ENCODE results near the gene RIBC1. TPM values are rescaled to one million over a fixed set of nuclear protein-coding genes. Genes with fewer than 3 reads are reported as not detected.

RIBC1 gene
- 1 to 10 TPM in 1 of 2 experiments, under 1 TPM in 1; 0.61 to 1.1 TPM for total RNA-seq

DNA sequence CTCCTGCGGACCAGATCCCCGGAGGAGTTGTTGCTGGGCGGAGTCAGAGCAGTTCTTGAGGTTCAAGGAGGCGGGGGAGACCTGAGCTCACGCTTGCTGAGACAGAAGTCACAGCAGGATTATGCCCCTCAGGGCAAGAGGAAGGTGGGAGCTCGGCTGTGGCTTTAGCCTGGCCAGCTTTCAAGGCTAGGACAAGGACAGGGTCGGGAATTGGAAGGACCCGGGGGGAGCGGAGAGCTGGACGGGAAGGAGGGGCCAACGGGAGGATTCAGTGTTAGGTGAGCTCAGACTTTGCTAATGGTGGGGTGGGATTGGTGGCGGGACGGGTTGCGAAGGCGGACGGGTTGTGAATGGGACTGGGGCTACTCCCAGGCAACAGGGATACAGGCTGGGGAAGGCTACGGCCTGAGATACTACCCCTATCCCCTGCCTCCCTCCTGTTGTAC lies at the start of gene RIBC1:
Gene RIBC1 (plus strand): TSS at position 13 of the 446 bp plus-strand sequence. CDS start 3,404 bp downstream, outside the sequence.
- DNase-seq (no peak), ATAC-seq (no peak)
- Mint-ChIP-seq H3K27me3 (no peaks in the 10 kb centered on the region), H3K4me3 (peak within 1 kb of the TSS; percentile 92), H3K27ac (peak within 1 kb of the TSS; percentile 93), H3K4me1 (peaks cover 24% of the 10 kb centered on the region), H3K36me3 (peaks cover 16% of the 10 kb centered on the region), H3K9me3 (ENCODE audit: low read depth) (no peaks in the 10 kb centered on the region)
- CTCF ChIA-PET = interaction anchor here (0.9 to 2.6 kb wide), 7 partner anchors 8 to 110 kb away, joined by 3 to 13 read pairs (median 6); partner anchors contain the start of gene HSD17B10

DNA sequence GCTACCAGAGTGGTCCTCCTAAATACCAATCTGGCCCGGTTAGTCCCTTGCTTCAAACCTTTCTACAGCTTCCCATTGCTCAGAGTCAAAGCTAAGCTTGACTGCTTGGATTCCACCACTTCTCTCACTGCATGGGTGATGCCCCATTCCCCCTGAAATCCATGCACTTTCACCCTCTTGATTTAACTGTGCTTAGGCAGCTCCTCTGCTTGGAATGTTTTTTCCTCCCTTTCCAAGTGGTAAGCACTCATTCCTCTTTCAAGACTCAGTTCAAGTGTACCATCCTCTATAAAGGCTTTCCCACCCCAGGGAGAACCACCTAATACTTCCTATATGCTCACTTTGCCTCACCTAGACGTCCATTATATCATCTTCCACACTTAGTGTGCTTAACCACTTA lies 49.4 kb upstream of the RIBC1 start:
- peaks cover 5% of the 10 kb centered on the region for H3K4me1 Mint-ChIP-seq
- no peaks in the 10 kb centered on the region for H3K27me3 Mint-ChIP-seq
- DNase-seq (no peak), ATAC-seq (no peak)
- CTCF ChIA-PET = no interaction called here
- no peak overlapping the region for H3K4me3 Mint-ChIP-seq
- H3K27ac Mint-ChIP-seq = no peak overlapping the region
- no peaks in the 10 kb centered on the region for H3K9me3 Mint-ChIP-seq (ENCODE audit: low read depth)
- H3K36me3 Mint-ChIP-seq = peaks cover 4% of the 10 kb centered on the region

DNA sequence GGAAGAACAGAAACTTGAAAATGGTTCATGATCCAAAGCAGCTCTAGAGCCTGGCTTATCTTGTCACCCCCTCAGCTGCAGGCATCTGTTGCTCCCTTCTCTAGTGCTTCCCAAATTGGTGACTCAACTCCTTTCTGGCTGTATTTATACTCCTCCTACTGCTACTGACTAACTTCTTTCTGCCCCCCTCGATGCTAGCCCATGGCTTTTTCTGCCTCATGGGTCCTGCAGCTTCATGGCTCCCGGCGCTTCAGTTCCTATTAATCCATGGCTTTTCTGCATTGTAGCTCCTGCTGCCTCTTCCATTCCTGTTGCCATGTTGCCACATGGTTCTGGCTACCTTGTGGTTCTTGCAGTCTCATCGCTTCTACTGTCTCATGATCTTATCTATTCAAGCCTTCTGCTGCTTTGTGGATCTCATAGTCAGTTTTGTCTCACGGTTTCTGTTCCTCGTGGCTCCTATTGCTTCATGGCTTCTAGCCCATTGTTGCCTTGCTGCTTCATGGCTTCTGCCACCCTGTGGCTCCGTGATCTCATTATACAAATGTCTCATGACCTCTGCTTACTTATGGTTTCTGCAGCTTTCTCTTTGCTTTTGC lies 48.4 kb upstream of the RIBC1 start:
- peak overlapping the region; percentile 12 for H3K27ac Mint-ChIP-seq
- H3K36me3 Mint-ChIP-seq = peaks cover 6% of the 10 kb centered on the region
- peaks cover 5% of the 10 kb centered on the region for H3K4me1 Mint-ChIP-seq
- no peak for DNase-seq
- no peaks in the 10 kb centered on the region for H3K27me3 Mint-ChIP-seq
- ATAC-seq = no peak
- no peaks in the 10 kb centered on the region for H3K9me3 Mint-ChIP-seq (ENCODE audit: low read depth)
- CTCF ChIA-PET = no interaction called here
- no peak overlapping the region for H3K4me3 Mint-ChIP-seq

DNA sequence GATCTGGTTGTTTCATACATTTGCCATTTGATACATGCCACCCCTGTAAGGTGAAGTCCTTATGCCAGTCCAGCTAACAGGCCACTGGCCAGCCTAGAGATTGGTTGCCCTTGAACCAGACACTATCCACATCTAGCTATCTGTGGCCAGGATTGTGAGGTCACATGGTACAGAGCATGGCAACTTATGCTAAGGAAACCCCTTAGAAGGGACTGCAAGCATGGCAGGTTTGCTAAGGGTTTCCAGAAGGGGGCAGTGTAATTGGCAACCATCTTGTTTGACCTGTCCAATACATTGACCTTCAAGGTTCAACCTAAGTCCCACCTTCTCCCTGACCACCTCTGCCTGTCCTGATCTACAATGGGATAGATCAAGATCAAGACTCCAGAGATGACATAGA lies 47.8 kb upstream of the RIBC1 start:
- no peak overlapping the region for H3K4me3 Mint-ChIP-seq
- H3K4me1 Mint-ChIP-seq = peaks cover 5% of the 10 kb centered on the region
- no peak for DNase-seq
- ATAC-seq = no peak
- CTCF ChIA-PET = no interaction called here
- H3K9me3 Mint-ChIP-seq (ENCODE audit: low read depth) = no peaks in the 10 kb centered on the region
- peak overlapping the region; percentile 12 for H3K27ac Mint-ChIP-seq
- H3K27me3 Mint-ChIP-seq = no peaks in the 10 kb centered on the region
- H3K36me3 Mint-ChIP-seq = peaks cover 10% of the 10 kb centered on the region

DNA sequence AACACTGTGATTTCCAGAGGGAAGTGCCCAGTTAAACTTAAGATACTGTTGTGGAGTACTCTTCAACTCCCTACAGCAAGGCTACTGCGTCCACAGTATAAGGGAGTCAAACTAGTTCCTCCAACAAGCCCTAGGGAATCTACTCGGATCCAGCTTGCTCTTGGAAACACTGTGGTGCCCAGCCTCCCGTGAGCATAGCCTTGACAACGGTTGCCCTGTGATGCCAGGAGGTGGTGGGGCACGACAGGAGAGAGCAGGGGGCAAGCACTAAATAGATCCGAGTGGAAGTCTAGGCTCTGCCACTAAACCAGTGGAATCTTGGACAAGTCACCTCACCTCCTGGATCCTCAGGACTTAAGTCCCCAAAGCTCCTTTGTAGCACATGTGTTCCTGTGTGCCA lies 45.8 kb upstream of the RIBC1 start:
- DNase-seq (no peak), ATAC-seq (no peak)
- H3K4me1 Mint-ChIP-seq = no peaks in the 10 kb centered on the region
- H3K27me3 Mint-ChIP-seq = no peaks in the 10 kb centered on the region
- no peaks in the 10 kb centered on the region for H3K9me3 Mint-ChIP-seq (ENCODE audit: low read depth)
- peaks cover 20% of the 10 kb centered on the region for H3K36me3 Mint-ChIP-seq
- CTCF ChIA-PET = interaction anchor here (1.7 to 1.8 kb wide), 2 partner anchors 59 to 69 kb away, joined by 3 to 4 read pairs; no protein-coding TSS in a partner anchor
- no peak overlapping the region for H3K27ac Mint-ChIP-seq
- H3K4me3 Mint-ChIP-seq = no peak overlapping the region

DNA sequence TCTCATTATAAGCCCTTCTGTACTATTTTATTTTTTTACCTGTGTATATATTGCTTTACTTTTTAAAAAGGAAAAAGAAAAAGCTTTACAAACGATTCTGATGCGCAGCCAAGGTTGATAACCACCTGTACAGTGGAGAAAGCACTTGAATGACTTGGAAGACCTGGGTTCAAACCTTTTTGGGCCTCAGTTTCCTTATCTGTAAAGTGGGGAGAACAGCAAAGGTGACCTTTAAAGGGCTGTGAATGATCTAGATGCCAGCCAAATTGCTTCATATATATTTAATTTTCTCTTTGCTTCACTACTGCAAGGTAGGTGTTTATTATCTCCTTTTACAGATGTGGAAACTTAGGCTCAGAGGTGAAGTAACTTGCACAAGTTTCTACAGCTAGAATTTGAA lies 45.2 kb upstream of the RIBC1 start:
- H3K4me1 Mint-ChIP-seq = no peaks in the 10 kb centered on the region
- CTCF ChIA-PET = interaction anchor here (1.7 to 1.8 kb wide), 2 partner anchors 59 to 69 kb away, joined by 3 to 4 read pairs; no protein-coding TSS in a partner anchor
- H3K27ac Mint-ChIP-seq = no peak overlapping the region
- H3K4me3 Mint-ChIP-seq = no peak overlapping the region
- no peaks in the 10 kb centered on the region for H3K27me3 Mint-ChIP-seq
- H3K36me3 Mint-ChIP-seq = peaks cover 20% of the 10 kb centered on the region
- no peaks in the 10 kb centered on the region for H3K9me3 Mint-ChIP-seq (ENCODE audit: low read depth)
- no peak for DNase-seq
- no peak for ATAC-seq

DNA sequence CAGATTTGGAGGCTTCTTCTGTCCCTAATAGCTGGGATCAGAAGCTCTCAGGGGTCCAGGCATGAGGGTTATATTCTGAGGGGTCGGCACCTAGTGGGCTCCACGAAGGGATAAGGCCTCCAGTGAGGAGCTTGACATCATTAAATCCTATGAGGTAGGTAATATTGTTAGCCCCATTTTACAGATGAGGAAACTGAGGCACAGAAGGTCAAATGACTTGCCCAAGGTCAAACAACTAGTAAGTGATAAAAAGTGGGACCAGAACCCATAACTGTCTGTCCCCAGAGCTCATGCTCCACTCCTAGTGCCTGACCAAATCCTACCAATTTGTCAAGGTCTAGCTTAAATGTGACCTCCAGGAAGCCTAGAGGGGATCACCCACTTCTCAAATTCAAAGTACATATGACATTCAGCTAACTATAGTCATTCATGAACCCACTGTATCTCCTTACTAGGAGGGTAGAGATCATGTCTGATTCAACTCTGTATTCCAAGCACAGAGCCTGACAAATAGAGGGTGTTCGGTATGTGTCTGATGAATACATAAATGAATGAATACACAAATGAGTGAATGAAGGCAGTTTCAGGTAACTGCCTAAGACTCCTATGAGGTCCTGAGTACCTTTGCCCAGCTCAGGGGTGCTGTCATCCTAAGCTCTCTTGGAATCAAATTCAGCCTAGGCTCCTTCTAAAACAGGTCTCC lies 43.5 kb upstream of the RIBC1 start:
- CTCF ChIA-PET = no interaction called here
- Mint-ChIP-seq H3K4me1 (no peaks in the 10 kb centered on the region), H3K27ac (no peak overlapping the region), H3K4me3 (no peak overlapping the region), H3K27me3 (no peaks in the 10 kb centered on the region), H3K36me3 (peaks cover 22% of the 10 kb centered on the region), H3K9me3 (ENCODE audit: low read depth) (no peaks in the 10 kb centered on the region)
- ATAC-seq (no peak), DNase-seq (no peak)

DNA sequence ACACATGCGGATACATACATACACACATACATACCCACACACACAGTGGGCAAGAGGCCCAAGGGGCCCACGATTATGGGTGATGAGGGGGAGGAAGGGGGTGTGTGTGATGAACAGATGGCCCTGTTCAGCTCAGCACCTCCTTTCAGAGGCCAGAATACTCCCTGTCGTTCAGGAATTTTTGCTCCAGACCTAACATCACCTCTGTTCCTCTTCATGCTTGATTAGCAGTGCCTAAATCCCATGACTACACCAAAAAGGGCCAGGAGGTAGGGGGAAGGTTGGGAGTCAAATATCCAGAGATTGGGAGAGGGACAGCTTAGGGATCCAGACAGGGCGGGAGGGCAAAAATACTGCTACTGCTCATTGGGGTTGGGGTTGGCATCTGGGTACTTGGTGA lies 42.9 kb upstream of the RIBC1 start:
- no peaks in the 10 kb centered on the region for H3K4me1 Mint-ChIP-seq
- CTCF ChIA-PET = no interaction called here
- H3K9me3 Mint-ChIP-seq (ENCODE audit: low read depth) = no peaks in the 10 kb centered on the region
- no peak overlapping the region for H3K4me3 Mint-ChIP-seq
- ATAC-seq (no peak), DNase-seq (no peak)
- no peak overlapping the region for H3K27ac Mint-ChIP-seq
- H3K27me3 Mint-ChIP-seq = no peaks in the 10 kb centered on the region
- H3K36me3 Mint-ChIP-seq = peaks cover 22% of the 10 kb centered on the region

DNA sequence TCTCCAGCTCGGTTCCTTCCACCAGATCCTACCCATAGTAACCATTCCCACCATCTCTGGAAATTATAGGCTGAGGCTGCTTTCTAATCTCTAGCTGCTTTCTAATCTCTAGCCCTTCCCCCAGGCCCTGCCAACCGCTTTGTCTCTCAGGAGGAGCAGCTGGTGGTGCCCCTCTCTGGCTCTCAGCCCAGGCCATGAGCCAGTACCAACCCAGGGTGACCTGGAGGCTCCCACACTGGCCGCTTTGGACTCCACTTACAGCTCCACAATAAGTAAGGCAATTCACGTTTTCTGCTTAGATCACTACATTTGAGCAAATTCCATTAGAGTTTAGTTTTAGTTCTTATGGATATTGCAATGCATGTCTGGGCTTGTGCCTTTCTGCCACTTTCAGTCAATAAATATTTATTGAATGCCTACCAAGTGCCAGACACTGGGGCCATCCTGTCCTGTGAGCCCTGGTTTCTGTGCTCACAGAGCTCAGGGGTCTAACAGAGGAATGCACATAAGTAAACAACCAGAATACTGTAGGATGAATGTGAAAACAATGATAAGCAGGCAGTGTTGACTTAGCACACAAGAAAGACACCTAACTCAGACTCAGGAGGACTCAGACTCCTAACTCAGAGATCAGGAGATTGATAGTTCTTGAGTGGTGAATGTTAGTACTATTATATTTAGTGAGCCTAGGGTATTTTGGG lies 39.1 kb upstream of the RIBC1 start:
- CTCF ChIA-PET = interaction anchor here (0.7 to 1.3 kb wide), 2 partner anchors 13 to 980 kb away, joined by 3 read pairs; no protein-coding TSS in a partner anchor
- H3K36me3 Mint-ChIP-seq = peaks cover 22% of the 10 kb centered on the region

DNA sequence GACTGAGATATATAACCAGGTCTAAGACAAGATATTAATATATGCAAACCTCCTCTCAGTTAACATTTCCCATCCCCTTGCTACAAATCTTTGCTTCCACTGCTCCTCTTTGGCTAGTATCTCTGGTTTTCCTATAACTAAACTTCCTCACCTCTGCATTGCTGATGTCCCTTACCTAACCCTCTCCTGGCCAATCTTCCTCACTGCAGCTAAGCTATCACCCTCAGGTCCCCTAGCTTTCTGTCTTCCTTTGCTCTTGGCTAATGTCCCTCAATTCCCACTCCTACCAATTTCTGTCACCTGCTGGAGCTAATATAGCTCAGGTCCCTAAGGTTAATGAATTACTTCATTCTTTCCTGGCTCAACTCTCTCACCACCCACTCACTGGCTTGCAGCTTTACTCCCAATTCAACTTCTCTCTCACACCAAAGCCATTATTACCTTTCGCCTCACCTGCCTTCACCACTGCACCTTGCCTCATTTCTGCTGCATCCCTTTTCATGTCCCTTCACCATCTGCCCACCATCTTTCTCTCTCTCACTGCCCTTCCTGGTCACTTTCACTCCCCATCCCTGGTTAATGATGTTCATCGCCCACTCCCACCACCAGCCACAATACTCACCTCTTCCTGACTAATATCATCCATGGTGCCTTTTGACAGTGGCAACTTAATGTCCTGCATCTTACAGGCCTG lies 26.9 kb upstream of the RIBC1 start:
- H3K27ac Mint-ChIP-seq = no peak overlapping the region
- no peak for DNase-seq
- H3K27me3 Mint-ChIP-seq = no peaks in the 10 kb centered on the region
- peaks cover 26% of the 10 kb centered on the region for H3K36me3 Mint-ChIP-seq
- no peaks in the 10 kb centered on the region for H3K9me3 Mint-ChIP-seq (ENCODE audit: low read depth)
- no peak for ATAC-seq
- CTCF ChIA-PET = interaction anchor here (0.8 kb wide), 1 partner anchor 27 kb away, joined by 3 read pairs; the partner anchor contains the start of genes RIBC1 and SMC1A
- no peaks in the 10 kb centered on the region for H3K4me1 Mint-ChIP-seq
- H3K4me3 Mint-ChIP-seq = no peak overlapping the region

More for the DNA sequence above, 39.1 kb upstream of the RIBC1 start:
- DNase-seq (no peak), ATAC-seq (no peak)
- no peak overlapping the region for H3K4me3 Mint-ChIP-seq
- H3K4me1 Mint-ChIP-seq = peaks cover 2% of the 10 kb centered on the region
- H3K27me3 Mint-ChIP-seq = no peaks in the 10 kb centered on the region
- no peaks in the 10 kb centered on the region for H3K9me3 Mint-ChIP-seq (ENCODE audit: low read depth)
- H3K27ac Mint-ChIP-seq = no peak overlapping the region

DNA sequence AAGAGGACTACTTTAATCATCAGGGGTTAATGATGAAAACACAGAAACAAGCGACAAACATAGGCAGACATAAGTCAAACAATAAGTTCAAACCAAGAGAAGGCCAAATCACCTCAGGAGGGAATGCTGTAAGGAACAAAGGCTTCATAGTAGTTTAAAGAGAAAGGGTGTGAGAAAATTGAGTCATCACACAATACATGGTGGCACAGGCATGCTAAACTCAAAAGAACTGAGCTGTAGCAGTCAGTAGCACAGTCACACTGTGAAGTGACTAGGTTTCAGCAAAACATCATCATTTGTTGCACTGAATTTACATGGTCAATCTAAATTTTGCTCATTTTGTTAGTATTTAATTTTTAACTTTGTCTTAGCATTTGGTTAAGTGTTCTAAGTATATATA lies 24.5 kb upstream of the RIBC1 start:
- H3K27ac Mint-ChIP-seq = no peak overlapping the region
- H3K36me3 Mint-ChIP-seq = peaks cover 39% of the 10 kb centered on the region
- no peak overlapping the region for H3K4me3 Mint-ChIP-seq
- ATAC-seq (no peak), DNase-seq (no peak)
- H3K27me3 Mint-ChIP-seq = no peaks in the 10 kb centered on the region
- CTCF ChIA-PET = no interaction called here
- no peaks in the 10 kb centered on the region for H3K4me1 Mint-ChIP-seq
- no peaks in the 10 kb centered on the region for H3K9me3 Mint-ChIP-seq (ENCODE audit: low read depth)

DNA sequence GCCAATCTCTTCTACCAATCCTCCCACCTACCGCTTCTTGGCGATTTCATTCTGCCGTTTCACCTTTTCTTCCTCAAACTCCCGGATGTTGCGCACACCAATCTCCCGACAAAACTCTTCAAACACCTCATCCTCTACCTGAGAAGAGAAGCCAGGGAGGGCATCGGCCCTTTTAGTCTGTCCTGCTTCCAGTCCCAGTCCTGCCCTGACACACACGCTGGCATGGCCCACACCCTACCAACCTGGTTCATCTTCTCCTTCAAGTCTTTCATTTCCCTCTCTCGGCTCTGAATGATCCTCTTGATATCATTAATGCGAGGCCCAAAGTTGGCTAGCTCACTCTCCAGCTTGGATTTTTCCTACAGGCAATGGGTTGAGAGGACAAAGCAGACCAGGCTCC lies 19.1 kb upstream of the RIBC1 start:
- DNase-seq (no peak), ATAC-seq (no peak)
- CTCF ChIA-PET = interaction anchor here (0.7 to 1.4 kb wide), 2 partner anchors 86 to 231 kb away, joined by 3 to 4 read pairs; no protein-coding TSS in a partner anchor
- no peaks in the 10 kb centered on the region for H3K27me3 Mint-ChIP-seq
- H3K36me3 Mint-ChIP-seq = peaks cover 36% of the 10 kb centered on the region
- H3K4me1 Mint-ChIP-seq = no peaks in the 10 kb centered on the region
- H3K9me3 Mint-ChIP-seq (ENCODE audit: low read depth) = no peaks in the 10 kb centered on the region
- no peak overlapping the region for H3K4me3 Mint-ChIP-seq
- H3K27ac Mint-ChIP-seq = peak overlapping the region; percentile 4

DNA sequence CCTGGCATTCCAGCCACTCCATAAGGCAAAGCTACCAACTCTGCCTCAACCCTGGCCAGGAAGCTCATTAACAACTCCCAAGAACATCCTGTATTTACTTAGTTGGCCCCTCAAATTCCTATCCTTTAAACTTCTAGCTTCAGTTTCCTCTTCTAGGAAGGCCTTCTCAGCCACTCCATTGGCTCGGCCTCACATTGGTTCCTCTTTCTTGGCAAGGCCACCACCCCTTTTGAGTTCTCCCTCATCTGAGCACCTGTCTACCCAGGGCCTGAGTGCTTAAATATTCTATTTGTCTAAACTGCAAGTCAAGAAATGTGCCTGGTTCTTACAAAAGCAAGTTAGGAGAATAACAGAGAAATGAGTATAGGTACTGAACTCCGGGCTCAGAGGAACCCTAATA lies 10.2 kb upstream of the RIBC1 start:
- ATAC-seq (no peak), DNase-seq (no peak)
- Mint-ChIP-seq H3K36me3 (peaks cover 31% of the 10 kb centered on the region), H3K9me3 (ENCODE audit: low read depth) (no peaks in the 10 kb centered on the region), H3K27ac (no peak overlapping the region), H3K27me3 (no peaks in the 10 kb centered on the region), H3K4me1 (peaks cover 1% of the 10 kb centered on the region), H3K4me3 (no peak overlapping the region)
- CTCF ChIA-PET = interaction anchor here (0.8 to 1.1 kb wide), 3 partner anchors 12 to 95 kb away, joined by 3 read pairs; no protein-coding TSS in a partner anchor
